CD14-positive monocyte (primary cell): ENCODE results near the gene PRCD. TPM values are rescaled to one million over a fixed set of nuclear protein-coding genes. Genes with fewer than 3 reads are reported as not detected.

ENCODE experiments used
- DNase-seq, 3 donors: peaks; one replicate each; pipeline ENCODE4 v3.0.0-alpha.2; 2011 to 2022
- H2AFZ ChIP-seq: 2 replicates; pipeline ENCODE4 v1.6.0; 2012; ENCODE audit warnings: mild to moderate bottlenecking, low read depth, low read length, inconsistent platforms; ENCODE audit not compliant: insufficient read depth, poor library complexity, severe bottlenecking
- H3K27ac ChIP-seq, 2 donors: 1 replicate in 1 of 2; 2 replicates in 1 of 2; pipeline ENCODE4 v1.5.1; 2012 to 2013; ENCODE audit warnings: low read length in 2 of 2, control low read depth in 1 of 2, inconsistent platforms in 1 of 2, low read depth in 1 of 2, mild to moderate bottlenecking in 1 of 2
- H3K27me3 ChIP-seq, 2 donors: one replicate each; pipeline versions ENCODE4 v1.6.0 to v1.6.1; 2011 to 2013; ENCODE audit warnings: low read length in 2 of 2; ENCODE audit not compliant: control insufficient read depth in 2 of 2, insufficient read depth in 2 of 2
- H3K36me3 ChIP-seq, 2 donors: replicated peaks in 1 of 2; 1 replicate in 1 of 2; 2 replicates in 1 of 2; pipeline versions ENCODE4 v1.5.1 to v1.6.1; 2012 to 2013; ENCODE audit warnings: low read length in 2 of 2, control low read depth in 1 of 2, inconsistent platforms in 1 of 2, mild to moderate bottlenecking in 1 of 2; ENCODE audit not compliant: insufficient read depth in 2 of 2, control insufficient read depth in 1 of 2
- H3K4me1 ChIP-seq, 2 donors: 1 replicate in 1 of 2; 2 replicates in 1 of 2; pipeline versions ENCODE4 v1.5.1 to v1.6.1; 2012 to 2013; ENCODE audit warnings: low read length in 2 of 2, control low read depth in 1 of 2, inconsistent platforms in 1 of 2, mild to moderate bottlenecking in 1 of 2, moderate library complexity in 1 of 2; ENCODE audit not compliant: insufficient read depth in 2 of 2, control insufficient read depth in 1 of 2
- H3K4me2 ChIP-seq: replicated peaks from 2 replicates; pipeline ENCODE3; 2012; ENCODE audit warnings: low read length, moderate library complexity, mild to moderate bottlenecking; ENCODE audit not compliant: poor library complexity, severe bottlenecking; ENCODE audit errors: extremely low read depth
- H3K4me3 ChIP-seq, 3 experiments: fragments of 200-600 bp in 1 of 3; sonication (generic) in 1 of 3; replicated peaks in 1 of 3; 1 replicate in 2 of 3; 2 replicates in 1 of 3; pipeline ENCODE4 v1.5.1; 2011 to 2013; ENCODE audit warnings: low read length in 3 of 3, mild to moderate bottlenecking in 3 of 3, control low read depth in 2 of 3, low read depth in 2 of 3, inconsistent platforms in 1 of 3, moderate library complexity in 1 of 3
- H3K79me2 ChIP-seq: 2 replicates; pipeline ENCODE4 v1.6.0; 2012; ENCODE audit warnings: mild to moderate bottlenecking, control low read depth, inconsistent platforms, low read length, moderate library complexity; ENCODE audit not compliant: insufficient read depth
- H3K9ac ChIP-seq: 2 replicates; pipeline ENCODE4 v1.6.0; 2017; ENCODE audit warnings: low read length, mild to moderate bottlenecking; ENCODE audit not compliant: insufficient read depth, poor library complexity, severe bottlenecking
- H3K9me3 ChIP-seq, 2 donors: replicated peaks in 1 of 2; 1 replicate in 1 of 2; 2 replicates in 1 of 2; pipeline versions ENCODE4 v1.5.1 to v1.6.1; 2012 to 2013; ENCODE audit warnings: low read length in 2 of 2, control low read depth in 1 of 2; ENCODE audit not compliant: control insufficient read depth in 1 of 2, insufficient read depth in 1 of 2
- H4K20me1 ChIP-seq: 2 replicates; pipeline ENCODE4 v1.6.0; 2012; ENCODE audit warnings: mild to moderate bottlenecking, low read length, control low read depth, moderate library complexity; ENCODE audit not compliant: insufficient read depth
- H3K27ac Mint-ChIP-seq, 7 donors: one replicate each; pipeline ENCODE4 v1.8.0; 2020; ENCODE audit warnings: mild to moderate bottlenecking in 7 of 7, mixed read lengths in 7 of 7, moderate library complexity in 6 of 7, inconsistent platforms in 2 of 7
- H3K27me3 Mint-ChIP-seq, 3 donors: one replicate each; pipeline ENCODE4 v1.8.0; 2021 to 2022; ENCODE audit warnings: low read depth in 3 of 3, mild to moderate bottlenecking in 3 of 3, mixed read lengths in 3 of 3, moderate library complexity in 3 of 3, inconsistent platforms in 1 of 3
- H3K36me3 Mint-ChIP-seq, 2 donors: one replicate each; pipeline ENCODE4 v1.8.0; 2020; ENCODE audit warnings: mixed read lengths in 2 of 2, inconsistent platforms in 1 of 2, mild to moderate bottlenecking in 1 of 2
- H3K4me1 Mint-ChIP-seq: one replicate; pipeline ENCODE4 v1.8.0; 2020; ENCODE audit warnings: mild to moderate bottlenecking, mixed read lengths
- H3K4me3 Mint-ChIP-seq, 2 donors: one replicate each; pipeline ENCODE4 v1.8.0; 2020; ENCODE audit warnings: mild to moderate bottlenecking in 2 of 2, mixed read lengths in 2 of 2, moderate library complexity in 1 of 2
- H3K9me3 Mint-ChIP-seq, 7 donors: one replicate each; pipeline ENCODE4 v1.8.0; 2020 to 2022; ENCODE audit warnings: mixed read lengths in 7 of 7, mild to moderate bottlenecking in 6 of 7, moderate library complexity in 6 of 7, inconsistent platforms in 2 of 7
- WGBS: methylation state at CpG from one replicate; pipeline ENCODE4 v1.1.5; 2013; ENCODE audit warnings: missing lambda C conversion rate; ENCODE audit not compliant: insufficient coverage; 5-methylcytosine and 5-hydroxymethylcytosine counted together
- intact Hi-C, 2 donors: fragments of 100-400 bp; cut with micrococcal nuclease; formaldehyde crosslinking; loops; one replicate each; pipeline versions ENCODE4 v1.15.0 to v1.15.1; 2023
- polyA plus RNA-seq, 3 donors: library from polyadenylated mRNA; depleted of rRNA in 1 of 3; unstranded in 2 of 3; stranded (reverse) in 1 of 3; fragments of 300-500 nt in 2 of 3; fragments of >200 nt in 1 of 3; fragmentation: Illumina TruSeq in 2 of 3; gene quantifications; 1 replicate in 2 of 3; 2 replicates in 1 of 3; pipeline ENCODE4 v1.2.3, GENCODE V29; 2012 to 2021
- TF ChIP-seq, protein P1 (sequence below): fragments of 200-600 bp; IDR thresholded peaks from one replicate; pipeline ENCODE4 v1.8.0; 2022; ENCODE audit warnings: antibody characterized with exemption, mild to moderate bottlenecking

The PRCD gene
- polyA plus RNA-seq, 3 donors, result not detected

DNA sequence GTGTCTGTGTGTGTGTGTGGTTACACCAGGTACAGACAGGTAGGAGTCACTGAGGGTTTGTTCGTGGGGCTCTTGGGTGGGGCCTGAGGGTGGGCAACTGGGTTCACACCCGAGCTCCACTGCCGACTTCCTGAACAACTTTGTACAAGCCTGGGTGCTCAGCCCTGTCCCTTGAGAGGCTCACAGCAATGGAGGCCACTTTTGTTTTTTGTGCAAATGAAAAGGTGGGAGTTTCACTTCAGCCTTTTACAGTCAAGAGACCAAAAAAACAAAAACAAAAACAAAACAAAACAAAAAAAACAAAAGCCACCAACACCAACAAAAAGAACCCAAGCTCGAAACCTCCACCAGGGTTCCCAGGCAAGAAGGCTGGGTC is 41.0 kb upstream of the PRCD start:
- Mint-ChIP-seq H3K36me3 (peaks cover 40 to 49% of the 10 kb centered on the region in 2 donors), H3K9me3 (no peaks in the 10 kb centered on the region), H3K27ac (peak overlapping the region in 5 of 7 donors; percentile 68 to 95 (median 94)), H3K27me3 (peaks cover 0 to 2% (median 0%) of the 10 kb centered on the region in 3 donors), H3K4me3 (peak overlapping the region; percentile 87 to 95), H3K4me1 (peaks cover 87% of the 10 kb centered on the region)
- Histone ChIP-seq H2AFZ (no peak overlapping the region), H3K9ac (peak overlapping the region; percentile 99), H3K36me3 (peaks cover 17 to 29% of the 10 kb centered on the region in 2 donors), H3K4me1 (peaks cover 84 to 92% of the 10 kb centered on the region in 2 donors), H3K9me3 (no peaks in the 10 kb centered on the region), H3K4me2 (peak overlapping the region; percentile 100), H3K4me3 (peak overlapping the region in 1 of 3 experiments; percentile 97), H4K20me1 (no peaks in the 10 kb centered on the region), H3K27me3 (no peaks in the 10 kb centered on the region), H3K27ac (peak overlapping the region in 1 of 2 donors; percentile 97), H3K79me2 (peaks cover 72% of the 10 kb centered on the region)
- no peak for DNase-seq
- 60% methylated on average over 1 of the region's 4 CpGs for WGBS
- TF ChIP-seq, protein P1, sequence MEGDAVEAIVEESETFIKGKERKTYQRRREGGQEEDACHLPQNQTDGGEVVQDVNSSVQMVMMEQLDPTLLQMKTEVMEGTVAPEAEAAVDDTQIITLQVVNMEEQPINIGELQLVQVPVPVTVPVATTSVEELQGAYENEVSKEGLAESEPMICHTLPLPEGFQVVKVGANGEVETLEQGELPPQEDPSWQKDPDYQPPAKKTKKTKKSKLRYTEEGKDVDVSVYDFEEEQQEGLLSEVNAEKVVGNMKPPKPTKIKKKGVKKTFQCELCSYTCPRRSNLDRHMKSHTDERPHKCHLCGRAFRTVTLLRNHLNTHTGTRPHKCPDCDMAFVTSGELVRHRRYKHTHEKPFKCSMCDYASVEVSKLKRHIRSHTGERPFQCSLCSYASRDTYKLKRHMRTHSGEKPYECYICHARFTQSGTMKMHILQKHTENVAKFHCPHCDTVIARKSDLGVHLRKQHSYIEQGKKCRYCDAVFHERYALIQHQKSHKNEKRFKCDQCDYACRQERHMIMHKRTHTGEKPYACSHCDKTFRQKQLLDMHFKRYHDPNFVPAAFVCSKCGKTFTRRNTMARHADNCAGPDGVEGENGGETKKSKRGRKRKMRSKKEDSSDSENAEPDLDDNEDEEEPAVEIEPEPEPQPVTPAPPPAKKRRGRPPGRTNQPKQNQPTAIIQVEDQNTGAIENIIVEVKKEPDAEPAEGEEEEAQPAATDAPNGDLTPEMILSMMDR, result no peak
- intact Hi-C loops, result no loop called here

DNA sequence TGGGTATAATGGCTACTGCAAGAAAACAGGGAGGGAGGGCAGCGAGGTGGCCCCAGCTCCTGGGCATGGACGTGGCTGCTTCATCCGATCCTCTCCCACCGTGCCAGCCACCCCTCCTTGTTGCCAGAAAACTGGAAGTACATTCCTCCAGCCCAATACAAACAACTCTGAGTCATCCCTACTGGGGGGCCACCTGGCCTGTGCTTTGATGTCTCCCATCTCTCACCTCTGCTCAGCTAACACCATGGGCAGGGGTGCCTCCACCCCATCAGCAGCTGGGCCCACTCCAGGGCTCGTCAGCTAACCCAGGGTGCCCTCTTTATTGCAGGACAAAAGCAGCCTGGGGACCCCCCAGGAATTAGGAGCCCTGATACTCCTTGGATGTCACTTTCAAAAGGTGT is 40.6 kb upstream of the PRCD start:
- H3K27me3 Mint-ChIP-seq, result peaks cover 0 to 2% (median 0%) of the 10 kb centered on the region in 3 donors
- Histone ChIP-seq H3K27ac (peak overlapping the region; percentile 3 to 97), H3K36me3 (peaks cover 17 to 29% of the 10 kb centered on the region in 2 donors), H3K4me2 (peak overlapping the region; percentile 100), H3K79me2 (peaks cover 68% of the 10 kb centered on the region), H4K20me1 (no peaks in the 10 kb centered on the region), H2AFZ (no peak overlapping the region), H3K9ac (peak overlapping the region; percentile 99), H3K9me3 (no peaks in the 10 kb centered on the region), H3K4me3 (peak overlapping the region; percentile 80 to 99 (median 97)), H3K4me1 (peaks cover 84 to 92% of the 10 kb centered on the region in 2 donors), H3K27me3 (no peaks in the 10 kb centered on the region)
- WGBS, result 88% methylated on average over 4 of the region's 5 CpGs
- peak overlapping the region; percentile 87 to 95 for H3K4me3 Mint-ChIP-seq
- intact Hi-C loops, result no loop called here
- peak overlapping the region in 6 of 7 donors; percentile 68 to 96 (median 94) for H3K27ac Mint-ChIP-seq
- no peak for DNase-seq
- H3K9me3 Mint-ChIP-seq, result no peaks in the 10 kb centered on the region
- TF ChIP-seq, protein P1, result no peak
- H3K36me3 Mint-ChIP-seq, result peaks cover 40 to 49% of the 10 kb centered on the region in 2 donors
- H3K4me1 Mint-ChIP-seq, result peaks cover 87% of the 10 kb centered on the region
